Esophagus squamous epithelium (tissue), 5 donors: ENCODE data around the gene DNAL4. TPM values are rescaled to one million over a fixed set of nuclear protein-coding genes. Genes with fewer than 3 reads are reported as not detected.

ENCODE experiments used
- DNase-seq: peaks from one replicate; lab custom pipeline; 2025; lab: John Stamatoyannopoulos, UW
- H3K27ac ChIP-seq, 4 donors: fragments of 200-600 bp; sonication (generic); one replicate each; pipeline ENCODE4 v1.5.1; 2016 to 2019; ENCODE audit warnings: mild to moderate bottlenecking in 1 of 4
- H3K27me3 ChIP-seq, 4 donors: fragments of 200-600 bp; sonication (generic); 1 replicate in 3 of 4; 2 replicates in 1 of 4; pipeline versions ENCODE4 v1.5.1 to v1.6.0; 2017 to 2021; ENCODE audit warnings: antibody characterized with exemption in 1 of 4
- H3K36me3 ChIP-seq, 3 donors: fragments of 200-600 bp; sonication (generic); one replicate each; pipeline ENCODE4 v1.5.1; 2016 to 2019
- H3K4me1 ChIP-seq, 3 donors: fragments of 200-600 bp; sonication (generic); one replicate each; pipeline ENCODE4 v1.5.1; 2017 to 2019
- H3K4me3 ChIP-seq, 4 donors: fragments of 200-600 bp; sonication (generic); 1 replicate in 3 of 4; 2 replicates in 1 of 4; pipeline ENCODE4 v1.5.1; 2016 to 2019; ENCODE audit warnings: mild to moderate bottlenecking in 2 of 4, moderate library complexity in 1 of 4
- H3K9me3 ChIP-seq, 3 donors: fragments of 200-600 bp; sonication (generic); one replicate each; pipeline ENCODE4 v1.5.1; 2016 to 2019
- POLR2A ChIP-seq, 4 donors: fragments of 450-650 bp; IDR thresholded peaks; one replicate each; pipeline ENCODE4 v1.6.1; 2017; ENCODE audit warnings: antibody characterized with exemption in 4 of 4, mild to moderate bottlenecking in 4 of 4, moderate library complexity in 3 of 4
- WGBS, 2 donors: methylation state at CpG; one replicate each; pipeline ENCODE4 v1.1.5; 2018; 5-methylcytosine and 5-hydroxymethylcytosine counted together
- intact Hi-C: fragments of 100-400 bp; cut with DNase I; formaldehyde crosslinking; loops from one replicate; pipeline ENCODE4 v1.15.0; 2022
- total RNA-seq, 4 donors: library from RNA; depleted of rRNA; stranded (reverse); fragments of >200 nt; gene quantifications; one replicate each; pipeline ENCODE4 v1.1.0, GENCODE V29; 2016
- TF ChIP-seq, protein P1 (sequence below), 6 experiments: fragments of 450-650 bp in 4 of 6; fragments of 200-600 bp in 2 of 6; sonication (generic) in 2 of 6; IDR thresholded peaks; one replicate each; pipeline ENCODE4 v1.5.1; 2016 to 2019; ENCODE audit warnings: antibody characterized with exemption in 6 of 6, mild to moderate bottlenecking in 4 of 6, moderate library complexity in 4 of 6
- donor health status: DM: yes; HTN: yes; CAD: no.

DNAL4 gene
- total RNA-seq, 4 donors from 2014 or later = 7.3 to 15.5 (median 13.7) TPM

DNA sequence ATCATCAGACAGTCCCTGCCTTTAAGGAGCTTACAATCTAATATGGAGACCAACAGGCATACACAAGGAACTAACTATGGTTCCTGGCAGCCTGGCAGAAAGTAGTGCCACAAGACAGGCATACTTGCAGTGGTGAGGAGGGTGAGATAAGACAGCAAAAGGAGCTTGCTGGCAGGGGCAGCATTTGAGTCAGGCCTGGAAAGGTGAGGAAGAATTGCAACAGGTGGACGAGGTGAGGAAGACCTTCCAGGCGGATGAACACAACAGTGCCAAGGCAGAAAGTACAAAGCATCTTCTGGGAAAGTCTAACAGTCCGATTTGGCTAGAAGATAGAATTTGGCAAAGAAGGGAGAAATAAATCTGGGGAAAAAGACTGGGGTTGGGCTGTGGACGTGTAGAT, 4.3 kb downstream of the DNAL4 start:
- Histone ChIP-seq H3K27me3 (no peaks in the 10 kb centered on the region), H3K4me3 (no peak overlapping the region), H3K9me3 (no peaks in the 10 kb centered on the region), H3K27ac (peak overlapping the region in 1 of 4 donors; percentile 72), H3K36me3 (peaks cover 0 to 17% (median 2%) of the 10 kb centered on the region in 3 donors), H3K4me1 (peaks cover 0 to 36% (median 15%) of the 10 kb centered on the region in 3 donors)
- intact Hi-C loops = no loop called here
- no peak for DNase-seq
- TF ChIP-seq, protein P1, sequence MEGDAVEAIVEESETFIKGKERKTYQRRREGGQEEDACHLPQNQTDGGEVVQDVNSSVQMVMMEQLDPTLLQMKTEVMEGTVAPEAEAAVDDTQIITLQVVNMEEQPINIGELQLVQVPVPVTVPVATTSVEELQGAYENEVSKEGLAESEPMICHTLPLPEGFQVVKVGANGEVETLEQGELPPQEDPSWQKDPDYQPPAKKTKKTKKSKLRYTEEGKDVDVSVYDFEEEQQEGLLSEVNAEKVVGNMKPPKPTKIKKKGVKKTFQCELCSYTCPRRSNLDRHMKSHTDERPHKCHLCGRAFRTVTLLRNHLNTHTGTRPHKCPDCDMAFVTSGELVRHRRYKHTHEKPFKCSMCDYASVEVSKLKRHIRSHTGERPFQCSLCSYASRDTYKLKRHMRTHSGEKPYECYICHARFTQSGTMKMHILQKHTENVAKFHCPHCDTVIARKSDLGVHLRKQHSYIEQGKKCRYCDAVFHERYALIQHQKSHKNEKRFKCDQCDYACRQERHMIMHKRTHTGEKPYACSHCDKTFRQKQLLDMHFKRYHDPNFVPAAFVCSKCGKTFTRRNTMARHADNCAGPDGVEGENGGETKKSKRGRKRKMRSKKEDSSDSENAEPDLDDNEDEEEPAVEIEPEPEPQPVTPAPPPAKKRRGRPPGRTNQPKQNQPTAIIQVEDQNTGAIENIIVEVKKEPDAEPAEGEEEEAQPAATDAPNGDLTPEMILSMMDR (IDR thresholded peaks at IDR 0.05) = no peak
- TF ChIP-seq POLR2A (IDR thresholded peaks at IDR 0.05) = no peak
- WGBS, 2 donors = 85 to 86% methylated on average over 4 of the region's 4 CpGs

DNA sequence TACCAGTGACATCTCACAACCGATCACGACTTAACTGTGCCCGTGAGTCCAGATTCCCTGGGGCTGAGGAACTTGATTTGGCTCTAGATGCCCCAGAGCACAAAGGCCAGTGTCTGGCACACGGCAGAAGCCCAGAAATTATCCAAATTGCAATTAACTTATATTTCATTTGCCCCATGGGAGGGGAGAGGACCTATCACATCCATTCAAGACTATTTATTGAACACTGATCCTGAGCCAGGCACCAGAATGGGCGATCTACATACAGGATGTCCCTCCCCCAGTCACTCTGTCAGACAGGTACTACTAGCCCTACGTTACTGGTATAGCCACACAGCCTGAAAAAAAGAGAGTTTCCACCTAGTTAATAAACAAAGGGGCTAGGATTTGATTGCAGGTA, 5.1 kb downstream of the DNAL4 start:
- Histone ChIP-seq H3K4me1 (peaks cover 0 to 32% (median 10%) of the 10 kb centered on the region in 3 donors), H3K27ac (peak overlapping the region; percentile 26 to 73 (median 56)), H3K36me3 (peaks cover 0 to 17% (median 2%) of the 10 kb centered on the region in 3 donors), H3K4me3 (no peak overlapping the region), H3K9me3 (no peaks in the 10 kb centered on the region), H3K27me3 (no peaks in the 10 kb centered on the region)
- 53 to 76% methylated on average over 6 of the region's 6 CpGs for WGBS, 2 donors
- no peak for TF ChIP-seq POLR2A (IDR thresholded peaks at IDR 0.05)
- TF ChIP-seq, protein P1 (IDR thresholded peaks at IDR 0.05) = no peak
- intact Hi-C loops = no loop called here
- no peak for DNase-seq

DNA sequence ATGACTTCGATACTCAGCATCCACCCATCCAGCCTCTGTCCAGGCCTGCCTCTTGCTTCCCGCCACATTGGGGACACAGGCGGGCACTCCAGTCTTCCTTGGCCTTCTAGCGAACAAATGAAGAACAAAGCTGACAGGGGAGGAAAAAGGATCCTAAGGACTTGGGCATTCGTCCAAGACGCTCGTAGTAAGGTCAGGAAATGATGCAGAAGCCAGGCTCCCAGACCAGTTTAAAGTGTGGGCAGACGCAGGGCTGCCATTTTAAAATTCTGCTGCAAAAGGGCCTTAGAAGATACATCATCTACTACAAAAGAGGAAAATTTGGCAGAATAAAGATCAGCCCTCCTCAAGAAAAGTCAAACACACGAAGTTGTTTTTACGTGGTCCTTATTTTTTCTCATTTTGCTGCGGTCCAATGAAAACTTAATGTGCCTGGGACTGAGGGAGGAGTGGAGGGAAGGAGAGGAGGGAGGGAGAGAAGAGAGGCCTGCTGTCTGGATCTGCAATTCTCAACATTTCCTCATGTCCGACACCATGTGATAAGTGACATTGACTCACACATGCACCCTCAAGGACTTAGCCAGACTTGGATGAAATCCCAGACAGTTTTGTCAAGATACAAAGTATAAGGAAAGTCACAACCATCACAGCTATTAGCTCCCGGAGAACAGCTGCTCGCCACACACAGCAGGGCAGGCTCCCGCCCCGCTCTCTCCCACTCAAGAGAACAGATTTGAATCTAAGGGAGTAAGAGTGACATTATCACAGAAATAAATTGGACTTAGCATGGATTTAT, 5.7 kb downstream of the DNAL4 start:
- TF ChIP-seq, protein P1 (IDR thresholded peaks at IDR 0.05) = no peak
- no peak for TF ChIP-seq POLR2A (IDR thresholded peaks at IDR 0.05)
- Histone ChIP-seq H3K27ac (peak overlapping the region; percentile 26 to 73 (median 56)), H3K4me3 (no peak overlapping the region), H3K27me3 (no peaks in the 10 kb centered on the region), H3K36me3 (peaks cover 0 to 17% (median 2%) of the 10 kb centered on the region in 3 donors), H3K9me3 (no peaks in the 10 kb centered on the region), H3K4me1 (peaks cover 0 to 28% (median 8%) of the 10 kb centered on the region in 3 donors)
- DNase-seq = no peak
- intact Hi-C loops = no loop called here
- WGBS, 2 donors = 46 to 56% methylated on average over 13 to 15 of the region's 16 CpGs

DNA sequence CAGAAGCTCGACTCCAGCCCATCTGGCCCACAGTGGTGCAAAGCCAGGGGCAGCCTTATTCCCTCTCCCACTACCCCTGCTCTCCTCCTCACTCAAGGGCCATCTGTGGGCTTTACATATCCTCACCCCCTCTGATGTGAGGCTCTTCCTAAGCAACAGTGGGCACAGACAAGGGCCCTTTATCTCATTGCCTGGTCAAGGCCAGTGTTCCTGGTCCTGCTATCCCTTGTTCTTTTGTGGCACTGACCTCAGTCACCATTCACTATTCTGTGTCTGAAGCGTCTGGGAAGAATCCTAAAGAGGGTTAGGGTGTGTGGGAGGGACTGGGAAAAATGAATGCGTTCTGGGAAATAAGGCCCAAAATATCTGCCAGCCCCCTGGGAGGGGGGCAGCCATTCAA, 7.3 kb downstream of the DNAL4 start:
- no peak for DNase-seq
- Histone ChIP-seq H3K27ac (peak overlapping the region in 2 of 4 donors; percentile 1 to 45), H3K4me1 (peaks cover 0 to 27% (median 5%) of the 10 kb centered on the region in 3 donors), H3K9me3 (no peaks in the 10 kb centered on the region), H3K27me3 (no peaks in the 10 kb centered on the region), H3K36me3 (peaks cover 0 to 25% (median 2%) of the 10 kb centered on the region in 3 donors), H3K4me3 (no peak overlapping the region)
- TF ChIP-seq, protein P1 (IDR thresholded peaks at IDR 0.05) = no peak
- no peak for TF ChIP-seq POLR2A (IDR thresholded peaks at IDR 0.05)
- 72 to 90% methylated on average over 3 of the region's 3 CpGs for WGBS, 2 donors
- intact Hi-C loops = no loop called here

DNA sequence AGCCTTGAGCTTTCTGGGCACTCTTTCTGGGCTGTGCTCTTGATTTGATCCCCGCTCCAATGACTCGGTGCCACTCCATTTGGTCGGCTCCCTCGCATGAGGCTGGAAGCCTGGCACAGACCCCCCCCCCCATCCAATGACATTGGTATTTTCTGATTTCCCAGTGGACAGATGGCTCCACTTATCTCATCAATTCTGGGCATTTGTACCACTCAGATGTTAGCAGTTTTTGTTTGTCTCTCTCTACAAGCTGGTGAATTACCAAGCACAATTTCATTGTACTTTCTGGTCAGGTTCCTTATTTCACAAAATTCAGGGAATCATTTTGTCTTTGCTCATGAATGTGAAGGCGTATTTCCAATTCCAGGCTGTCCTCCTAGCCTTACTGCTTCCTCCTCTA, 9.1 kb downstream of the DNAL4 start:
- Histone ChIP-seq H3K36me3 (peaks cover 0 to 32% (median 4%) of the 10 kb centered on the region in 3 donors), H3K27me3 (no peaks in the 10 kb centered on the region), H3K4me1 (peaks cover 0 to 27% (median 5%) of the 10 kb centered on the region in 3 donors), H3K9me3 (no peaks in the 10 kb centered on the region), H3K27ac (no peak overlapping the region), H3K4me3 (no peak overlapping the region)
- WGBS, 2 donors = 93 to 94% methylated on average over 5 of the region's 5 CpGs
- intact Hi-C loops = no loop called here
- no peak for TF ChIP-seq POLR2A (IDR thresholded peaks at IDR 0.05)
- TF ChIP-seq, protein P1 (IDR thresholded peaks at IDR 0.05) = no peak
- no peak for DNase-seq
